Muscle of arm (tissue), 12 donors: ENCODE results near the gene HDAC4. TPM values are rescaled to one million over a fixed set of nuclear protein-coding genes. Genes with fewer than 3 reads are reported as not detected.
"Not testable (repeated sequence)": the region's sequence is repeated elsewhere in the genome, so short reads cannot be mapped to it uniquely, and the experiment has no call there.

Source experiments
- DNase-seq: peaks from one replicate; pipeline ENCODE4 v3.0.0-alpha.2; 2013
- polyA plus RNA-seq, 12 donors: library from polyadenylated mRNA; unstranded; fragments of 120-200 nt; gene quantifications; one replicate each; pipeline ENCODE4 v1.2.1, GENCODE V29; 2013; ENCODE audit not compliant: insufficient read length in 12 of 12

The HDAC4 gene
- polyA plus RNA-seq, 12 donors = 10.0 to 23.7 (median 13.5) TPM; not detected in 1

GRCh38 chr2:239069362-239070333 is 331.2 kb downstream of the HDAC4 start:
- not testable (repeated sequence) for DNase-seq

GRCh38 chr2:239068411-239068810 is 332.4 kb downstream of the HDAC4 start:
- DNase-seq = no peak

GRCh38 chr2:239067196-239067865 is 333.5 kb downstream of the HDAC4 start:
- DNase-seq = no peak

- DNase-seq = no peak
Measured at GRCh38 chr2:239066597-239066996, 334.2 kb downstream of the HDAC4 start.

GRCh38 chr2:239065962-239066361 is 334.9 kb downstream of the HDAC4 start:
- DNase-seq = no peak

- no peak for DNase-seq
Measured at GRCh38 chr2:239065537-239065936, 335.3 kb downstream of the HDAC4 start.

- DNase-seq = no peak
Measured at GRCh38 chr2:239064891-239065290, 335.9 kb downstream of the HDAC4 start.

GRCh38 chr2:239064253-239064652 is 336.6 kb downstream of the HDAC4 start:
- DNase-seq = no peak

GRCh38 chr2:239062743-239063142 is 338.1 kb downstream of the HDAC4 start:
- DNase-seq = no peak

- no peak for DNase-seq
Measured at GRCh38 chr2:239061824-239062570, 338.8 kb downstream of the HDAC4 start.

- DNase-seq = no peak
Measured at GRCh38 chr2:239061121-239061666, 339.6 kb downstream of the HDAC4 start.

GRCh38 chr2:239060676-239061075 is 340.1 kb downstream of the HDAC4 start:
- no peak for DNase-seq

GRCh38 chr2:239059854-239060253 is 341.0 kb downstream of the HDAC4 start:
- no peak for DNase-seq

- DNase-seq = no peak
Measured at GRCh38 chr2:239058766-239059165, 342.1 kb downstream of the HDAC4 start.

GRCh38 chr2:239057533-239057932 is 343.3 kb downstream of the HDAC4 start:
- no peak for DNase-seq

GRCh38 chr2:239056611-239057010 is 344.2 kb downstream of the HDAC4 start:
- no peak for DNase-seq

GRCh38 chr2:239055756-239056493 is 344.9 kb downstream of the HDAC4 start:
- DNase-seq = no peak

- no peak for DNase-seq
Measured at GRCh38 chr2:239054921-239055320, 345.9 kb downstream of the HDAC4 start.

- no peak for DNase-seq
Measured at GRCh38 chr2:239053801-239054503, 346.9 kb downstream of the HDAC4 start.
